ENCODE data around the gene PRKCSH. TPM values are rescaled to one million over a fixed set of nuclear protein-coding genes. Genes with fewer than 3 reads are reported as not detected.
"Not testable (repeated sequence)": the region's sequence is repeated elsewhere in the genome, so short reads cannot be mapped to it uniquely, and the experiment has no call there.

Gene PRKCSH
- total RNA-seq, 1 donor from 2014 or later: 276 TPM

DNA sequence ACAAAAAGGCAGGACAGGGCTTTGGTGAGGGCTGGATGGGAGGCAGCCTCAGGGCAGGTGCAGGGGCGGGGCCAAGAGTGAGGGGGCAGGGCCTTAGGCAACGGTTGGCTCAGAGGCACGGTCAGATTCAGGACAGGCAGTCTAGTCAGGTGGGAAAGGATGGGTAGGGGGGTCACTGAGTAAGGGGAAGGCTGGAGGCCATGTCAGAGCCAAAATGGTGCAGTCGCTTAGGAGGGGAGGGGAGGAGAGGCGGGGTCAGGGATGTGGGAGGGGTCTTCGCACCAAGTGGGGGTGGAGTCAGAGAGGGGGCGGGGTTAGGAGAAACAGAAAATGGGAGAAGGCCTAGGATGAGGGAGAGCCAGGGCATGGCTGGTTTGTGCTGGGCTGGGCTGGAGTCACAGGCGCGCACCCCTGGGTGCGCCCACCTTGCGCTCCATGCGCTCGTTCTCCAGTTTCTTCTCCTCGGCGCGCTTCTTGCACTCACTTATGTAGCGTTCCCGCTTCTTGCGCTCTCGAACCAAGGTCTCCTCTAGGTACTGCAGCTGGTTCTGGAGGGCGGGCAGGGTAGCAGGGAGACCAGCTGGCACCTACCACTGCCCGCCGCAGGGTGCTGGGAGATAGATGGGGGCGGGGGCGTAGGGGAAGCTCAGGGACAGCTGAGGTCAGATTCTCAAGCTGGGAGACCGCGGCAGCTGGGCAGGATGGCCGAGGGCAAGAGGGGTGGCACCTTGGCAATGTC is 9.5 kb upstream of the PRKCSH start:
- H3K4me1 Mint-ChIP-seq (ENCODE audit: low read depth, unreplicated experiment): no peaks in the 10 kb centered on the region
- TF ChIP-seq, protein P1, sequence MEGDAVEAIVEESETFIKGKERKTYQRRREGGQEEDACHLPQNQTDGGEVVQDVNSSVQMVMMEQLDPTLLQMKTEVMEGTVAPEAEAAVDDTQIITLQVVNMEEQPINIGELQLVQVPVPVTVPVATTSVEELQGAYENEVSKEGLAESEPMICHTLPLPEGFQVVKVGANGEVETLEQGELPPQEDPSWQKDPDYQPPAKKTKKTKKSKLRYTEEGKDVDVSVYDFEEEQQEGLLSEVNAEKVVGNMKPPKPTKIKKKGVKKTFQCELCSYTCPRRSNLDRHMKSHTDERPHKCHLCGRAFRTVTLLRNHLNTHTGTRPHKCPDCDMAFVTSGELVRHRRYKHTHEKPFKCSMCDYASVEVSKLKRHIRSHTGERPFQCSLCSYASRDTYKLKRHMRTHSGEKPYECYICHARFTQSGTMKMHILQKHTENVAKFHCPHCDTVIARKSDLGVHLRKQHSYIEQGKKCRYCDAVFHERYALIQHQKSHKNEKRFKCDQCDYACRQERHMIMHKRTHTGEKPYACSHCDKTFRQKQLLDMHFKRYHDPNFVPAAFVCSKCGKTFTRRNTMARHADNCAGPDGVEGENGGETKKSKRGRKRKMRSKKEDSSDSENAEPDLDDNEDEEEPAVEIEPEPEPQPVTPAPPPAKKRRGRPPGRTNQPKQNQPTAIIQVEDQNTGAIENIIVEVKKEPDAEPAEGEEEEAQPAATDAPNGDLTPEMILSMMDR (IDR thresholded peaks at IDR 0.05; ENCODE audit: partially characterized antibody, unreplicated experiment): no peak
- H3K27me3 Mint-ChIP-seq (ENCODE audit: unreplicated experiment): peaks cover 15% of the 10 kb centered on the region
- peaks cover 5% of the 10 kb centered on the region for H3K9me3 Mint-ChIP-seq (ENCODE audit: unreplicated experiment)
- no peak overlapping the region for H3K27ac Mint-ChIP-seq (ENCODE audit: unreplicated experiment)
- no peak for DNase-seq
- H3K36me3 Mint-ChIP-seq (ENCODE audit: unreplicated experiment): no peaks in the 10 kb centered on the region
- H3K4me3 Mint-ChIP-seq (ENCODE audit: unreplicated experiment): no peak overlapping the region

DNA sequence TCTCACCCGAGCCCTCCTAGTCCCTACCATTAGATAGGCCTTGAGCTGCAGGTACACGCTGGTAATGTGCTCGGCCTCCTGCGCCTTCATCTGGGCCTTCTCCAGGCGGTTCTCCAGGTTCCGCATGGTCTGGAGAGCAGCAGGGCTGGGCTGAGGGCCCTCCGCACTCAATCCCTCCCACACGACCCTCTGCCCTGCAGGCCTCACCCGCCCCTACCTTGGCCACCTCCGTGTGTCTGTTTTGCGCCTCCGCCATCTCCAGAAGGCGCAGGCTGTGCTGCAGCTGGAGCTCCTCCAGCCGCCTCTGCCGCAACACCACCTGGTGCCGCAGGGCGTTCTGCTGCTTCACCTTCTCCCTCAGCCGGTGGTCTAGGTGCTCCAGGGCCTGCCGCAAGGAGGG is 8.8 kb upstream of the PRKCSH start:
- Mint-ChIP-seq H3K27ac (ENCODE audit: unreplicated experiment) (no peak overlapping the region), H3K36me3 (ENCODE audit: unreplicated experiment) (no peaks in the 10 kb centered on the region), H3K4me3 (ENCODE audit: unreplicated experiment) (no peak overlapping the region), H3K27me3 (ENCODE audit: unreplicated experiment) (peaks cover 10% of the 10 kb centered on the region), H3K9me3 (ENCODE audit: unreplicated experiment) (peaks cover 4% of the 10 kb centered on the region), H3K4me1 (ENCODE audit: low read depth, unreplicated experiment) (no peaks in the 10 kb centered on the region)
- no peak for DNase-seq
- TF ChIP-seq, protein P1 (IDR thresholded peaks at IDR 0.05; ENCODE audit: partially characterized antibody, unreplicated experiment): no peak

DNA sequence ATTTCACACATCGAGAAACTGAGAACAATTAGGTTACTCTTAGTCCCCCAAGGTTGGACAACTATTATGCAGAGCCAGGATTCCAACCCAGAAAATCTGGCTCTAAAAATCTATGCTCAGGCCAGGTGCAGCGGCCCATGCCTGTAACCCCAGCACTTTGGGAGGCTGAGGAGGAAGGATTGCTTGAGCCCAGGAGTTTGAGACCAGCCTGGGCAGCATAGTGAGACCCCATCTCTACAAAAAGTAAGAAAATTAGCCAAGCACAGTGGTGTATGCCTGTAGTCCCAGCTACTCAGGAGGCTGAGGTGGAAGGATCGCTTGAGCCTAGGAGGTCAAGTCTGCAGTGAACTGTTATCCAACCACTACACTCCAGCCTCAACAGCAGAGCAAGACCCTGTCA is 1.9 kb upstream of the PRKCSH start:
- H3K9me3 Mint-ChIP-seq (ENCODE audit: unreplicated experiment); H3K27me3 Mint-ChIP-seq (ENCODE audit: unreplicated experiment); H3K4me1 Mint-ChIP-seq (ENCODE audit: low read depth, unreplicated experiment); H3K27ac Mint-ChIP-seq (ENCODE audit: unreplicated experiment); H3K4me3 Mint-ChIP-seq (ENCODE audit: unreplicated experiment); H3K36me3 Mint-ChIP-seq (ENCODE audit: unreplicated experiment); DNase-seq: not testable (repeated sequence)

DNA sequence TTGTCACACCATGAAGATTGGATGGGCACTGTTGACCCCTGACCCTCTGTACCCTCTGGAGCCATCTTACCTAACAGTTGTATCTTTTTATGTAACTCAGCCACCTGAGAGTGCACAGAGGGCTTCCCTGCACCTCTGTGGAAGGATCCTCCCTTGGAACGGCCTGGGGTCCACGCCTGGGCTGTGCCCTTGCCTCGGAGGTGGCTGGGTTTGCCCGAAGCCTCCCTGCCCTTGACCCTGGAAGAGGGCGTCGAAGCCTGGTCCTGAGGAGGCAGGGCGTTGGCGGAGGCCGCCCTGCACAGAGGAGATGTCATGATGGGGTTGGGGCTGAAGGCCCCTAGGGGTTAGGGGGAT is 755 bp upstream of the PRKCSH start:
- Mint-ChIP-seq H3K36me3 (ENCODE audit: unreplicated experiment) (no peaks in the 10 kb centered on the region), H3K4me1 (ENCODE audit: low read depth, unreplicated experiment) (peaks cover 3% of the 10 kb centered on the region), H3K27ac (ENCODE audit: unreplicated experiment) (peak overlapping the region; percentile 97), H3K27me3 (ENCODE audit: unreplicated experiment) (peaks cover 5% of the 10 kb centered on the region), H3K9me3 (ENCODE audit: unreplicated experiment) (peaks cover 3% of the 10 kb centered on the region), H3K4me3 (ENCODE audit: unreplicated experiment) (peak overlapping the region; percentile 100)
- TF ChIP-seq, protein P1 (IDR thresholded peaks at IDR 0.05; ENCODE audit: partially characterized antibody, unreplicated experiment): no peak
- DNase-seq: no peak

DNA sequence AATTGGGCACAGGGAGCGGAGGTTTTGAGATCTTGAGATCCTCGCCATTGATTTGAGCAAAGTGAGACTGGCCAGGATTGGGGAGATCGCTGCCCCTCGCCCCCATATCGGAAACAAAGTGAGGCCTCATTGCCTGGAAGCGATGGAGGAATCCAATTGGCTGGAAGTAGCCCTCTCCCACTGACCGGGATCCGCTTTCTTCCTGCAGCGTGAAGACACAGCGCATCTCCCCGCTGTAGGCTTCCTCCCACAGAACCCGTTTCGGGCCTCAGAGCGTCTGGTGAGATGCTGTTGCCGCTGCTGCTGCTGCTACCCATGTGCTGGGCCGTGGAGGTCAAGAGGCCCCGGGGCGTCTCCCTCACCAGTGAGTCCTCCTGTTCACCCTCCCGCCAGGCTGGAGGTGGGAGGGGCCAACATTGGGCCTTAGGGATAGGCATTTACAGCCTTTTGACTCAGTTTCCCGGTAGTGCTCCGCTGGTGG is 438 bp downstream of the PRKCSH start:
- Mint-ChIP-seq H3K27ac (ENCODE audit: unreplicated experiment) (peak overlapping the region; percentile 97), H3K9me3 (ENCODE audit: unreplicated experiment) (peaks cover 3% of the 10 kb centered on the region), H3K4me1 (ENCODE audit: low read depth, unreplicated experiment) (peaks cover 6% of the 10 kb centered on the region), H3K36me3 (ENCODE audit: unreplicated experiment) (no peaks in the 10 kb centered on the region), H3K4me3 (ENCODE audit: unreplicated experiment) (peak overlapping the region; percentile 100), H3K27me3 (ENCODE audit: unreplicated experiment) (peaks cover 5% of the 10 kb centered on the region)
- DNase-seq: peak; percentile 32
- TF ChIP-seq, protein P1 (IDR thresholded peaks at IDR 0.05; ENCODE audit: partially characterized antibody, unreplicated experiment): no peak

Measured in glutamatergic neuron (in vitro differentiated cells).